Measurements from ENCODE around the gene RHOB.

The RHOB gene

GRCh38 chr2:20475567-20475952, 28.7 kb downstream of the RHOB start:
- no peak for TF ChIP-seq CTCF (IDR thresholded peaks at IDR 0.05; ENCODE audit: low read depth, low read length, missing control alignments)
- no peak overlapping the region for H3K4me3 ChIP-seq (replicated peaks; ENCODE audit: low read depth, low read length)
- DNase-seq (ENCODE audit: extremely low read depth, low read depth), result no peak

GRCh38 chr2:20476481-20476880, 29.6 kb downstream of the RHOB start:
- no peak for TF ChIP-seq CTCF (IDR thresholded peaks at IDR 0.05; ENCODE audit: low read depth, low read length, missing control alignments)
- no peak overlapping the region for H3K4me3 ChIP-seq (replicated peaks; ENCODE audit: low read depth, low read length)
- DNase-seq (ENCODE audit: extremely low read depth, low read depth), result no peak

DNA sequence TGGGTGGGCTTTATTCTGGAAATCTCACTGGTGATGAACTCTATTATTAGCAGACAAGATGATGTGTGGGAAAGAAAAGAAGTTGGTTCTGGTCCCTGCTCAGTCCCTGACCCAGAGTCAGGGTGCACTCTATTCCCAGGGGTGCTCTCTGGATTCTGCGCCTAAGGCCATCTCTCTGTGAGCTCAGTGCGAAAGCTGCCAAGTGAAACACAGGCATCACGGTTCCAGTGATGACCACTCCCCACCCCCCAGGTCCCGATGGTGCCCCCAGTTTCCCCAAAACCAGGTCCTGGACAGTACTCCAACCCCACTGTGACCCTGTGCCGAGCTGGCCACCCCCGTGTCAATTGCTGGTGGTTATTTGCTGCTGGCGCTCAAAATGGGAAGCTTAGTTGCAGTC, 30.1 kb downstream of the RHOB start:
- DNase-seq (ENCODE audit: extremely low read depth, low read depth), result no peak
- no peak for TF ChIP-seq CTCF (IDR thresholded peaks at IDR 0.05; ENCODE audit: low read depth, low read length, missing control alignments)
- no peak overlapping the region for H3K4me3 ChIP-seq (replicated peaks; ENCODE audit: low read depth, low read length)

DNA sequence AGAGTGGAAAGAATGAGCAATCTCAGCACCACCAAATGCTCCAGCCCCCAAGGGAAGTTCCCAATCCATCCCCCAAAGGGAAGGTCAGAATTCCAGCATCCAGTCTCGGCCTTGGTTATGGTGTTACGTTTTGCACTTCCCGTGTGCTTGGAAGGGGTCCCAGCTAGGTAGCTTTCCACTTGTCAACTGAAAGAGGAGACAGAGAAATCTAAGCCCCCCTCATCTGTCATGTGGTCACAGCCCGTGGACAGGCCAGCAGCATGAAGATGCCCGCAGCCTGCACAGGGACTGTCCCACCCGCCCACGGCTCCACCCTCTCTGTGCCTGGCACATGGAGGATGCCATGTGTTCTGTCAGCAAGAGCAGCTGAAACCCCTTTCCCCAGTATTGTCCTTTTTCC, 32.1 kb downstream of the RHOB start:
- no peak for DNase-seq (ENCODE audit: extremely low read depth, low read depth)
- H3K4me3 ChIP-seq (replicated peaks; ENCODE audit: low read depth, low read length), result no peak overlapping the region
- no peak for TF ChIP-seq CTCF (IDR thresholded peaks at IDR 0.05; ENCODE audit: low read depth, low read length, missing control alignments)

DNA sequence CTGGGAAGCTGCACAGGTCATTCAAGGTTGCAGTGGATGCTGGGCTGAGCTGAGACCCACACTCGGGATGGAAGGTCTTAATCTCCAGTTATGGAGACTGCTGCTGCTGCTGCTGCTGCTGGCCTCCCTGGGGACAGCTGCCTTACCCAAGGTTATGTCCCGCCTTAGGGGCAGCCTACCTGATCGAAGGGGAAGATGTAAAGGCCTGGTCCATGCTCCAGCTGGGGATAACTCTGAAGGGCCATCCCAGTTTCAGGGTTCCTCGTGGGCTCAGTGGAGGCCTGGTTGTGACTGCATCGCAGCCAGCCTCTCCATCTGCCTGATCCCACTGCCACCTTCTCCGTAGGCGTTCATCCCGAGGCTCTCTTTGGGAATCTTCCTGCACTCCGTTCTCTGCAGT, 33.0 kb downstream of the RHOB start:
- H3K4me3 ChIP-seq (replicated peaks; ENCODE audit: low read depth, low read length), result no peak overlapping the region
- no peak for TF ChIP-seq CTCF (IDR thresholded peaks at IDR 0.05; ENCODE audit: low read depth, low read length, missing control alignments)
- no peak for DNase-seq (ENCODE audit: extremely low read depth, low read depth)

DNA sequence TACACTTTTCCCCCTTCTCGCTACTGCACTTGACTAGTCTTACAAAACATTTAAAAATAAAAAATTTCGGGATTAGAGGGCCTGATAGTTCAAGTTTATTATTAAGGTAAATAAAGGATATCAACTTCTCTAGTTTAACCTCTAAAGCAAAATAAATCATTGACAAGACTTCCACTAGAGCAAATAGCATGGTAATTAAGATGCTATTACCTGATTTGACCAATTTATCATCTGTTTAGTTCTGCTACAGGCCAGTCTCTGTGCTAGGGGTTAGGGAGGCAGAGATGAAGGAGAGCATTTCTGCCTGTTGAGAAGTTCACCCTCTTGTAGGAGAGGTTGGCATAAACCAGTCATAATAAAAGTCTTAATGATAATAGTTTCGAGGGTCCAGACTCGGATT, 34.0 kb downstream of the RHOB start:
- no peak overlapping the region for H3K4me3 ChIP-seq (replicated peaks; ENCODE audit: low read depth, low read length)
- no peak for TF ChIP-seq CTCF (IDR thresholded peaks at IDR 0.05; ENCODE audit: low read depth, low read length, missing control alignments)
- no peak for DNase-seq (ENCODE audit: extremely low read depth, low read depth)

DNA sequence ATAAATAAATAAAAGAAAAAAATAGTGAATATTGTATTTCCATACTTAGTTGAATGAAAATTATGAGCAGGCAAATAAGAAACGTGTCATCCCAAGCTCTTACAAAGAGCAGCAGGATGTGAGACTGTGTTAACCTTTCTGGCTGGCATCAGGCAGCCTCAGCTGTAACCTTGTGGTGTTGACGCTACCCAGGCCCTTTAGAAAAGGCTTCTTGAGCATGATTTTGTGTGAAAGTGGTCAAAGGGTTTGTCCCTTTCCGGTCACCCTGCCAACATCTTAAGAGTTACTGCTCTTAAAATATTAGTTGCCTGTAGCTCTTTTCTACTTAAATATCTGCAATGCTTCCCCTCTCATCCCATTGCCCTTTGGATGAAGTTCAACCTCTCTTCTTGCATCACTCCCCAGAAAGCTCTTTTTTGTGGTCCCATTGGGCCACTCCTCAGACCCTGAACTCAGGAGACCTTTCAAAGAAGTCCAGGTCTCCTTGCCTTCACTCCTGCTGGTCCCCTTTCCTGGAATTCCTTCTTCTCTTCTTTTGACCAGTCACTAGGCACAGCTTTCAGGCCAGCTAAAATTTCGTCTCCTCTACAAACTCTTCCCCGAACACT, 35.0 kb downstream of the RHOB start:
- no peak for DNase-seq (ENCODE audit: extremely low read depth, low read depth)
- TF ChIP-seq CTCF (IDR thresholded peaks at IDR 0.05; ENCODE audit: low read depth, low read length, missing control alignments), result no peak
- H3K4me3 ChIP-seq (replicated peaks; ENCODE audit: low read depth, low read length), result no peak overlapping the region
